Measurements from ENCODE around the gene NFIB. TPM values are rescaled to one million over a fixed set of nuclear protein-coding genes. Genes with fewer than 3 reads are reported as not detected.

NFIB gene
- total RNA-seq, 1 donor from 2014 or later: 66.3 TPM

- no peaks in the 10 kb centered on the region for H3K27me3 Mint-ChIP-seq (ENCODE audit: low read depth)
- DNase-seq (ENCODE audit: low spot score): no peak
- peaks cover 5% of the 10 kb centered on the region for H3K36me3 Mint-ChIP-seq (ENCODE audit: low read depth)
- H3K4me3 Mint-ChIP-seq (ENCODE audit: unreplicated experiment): no peak overlapping the region
- TF ChIP-seq, protein P1, sequence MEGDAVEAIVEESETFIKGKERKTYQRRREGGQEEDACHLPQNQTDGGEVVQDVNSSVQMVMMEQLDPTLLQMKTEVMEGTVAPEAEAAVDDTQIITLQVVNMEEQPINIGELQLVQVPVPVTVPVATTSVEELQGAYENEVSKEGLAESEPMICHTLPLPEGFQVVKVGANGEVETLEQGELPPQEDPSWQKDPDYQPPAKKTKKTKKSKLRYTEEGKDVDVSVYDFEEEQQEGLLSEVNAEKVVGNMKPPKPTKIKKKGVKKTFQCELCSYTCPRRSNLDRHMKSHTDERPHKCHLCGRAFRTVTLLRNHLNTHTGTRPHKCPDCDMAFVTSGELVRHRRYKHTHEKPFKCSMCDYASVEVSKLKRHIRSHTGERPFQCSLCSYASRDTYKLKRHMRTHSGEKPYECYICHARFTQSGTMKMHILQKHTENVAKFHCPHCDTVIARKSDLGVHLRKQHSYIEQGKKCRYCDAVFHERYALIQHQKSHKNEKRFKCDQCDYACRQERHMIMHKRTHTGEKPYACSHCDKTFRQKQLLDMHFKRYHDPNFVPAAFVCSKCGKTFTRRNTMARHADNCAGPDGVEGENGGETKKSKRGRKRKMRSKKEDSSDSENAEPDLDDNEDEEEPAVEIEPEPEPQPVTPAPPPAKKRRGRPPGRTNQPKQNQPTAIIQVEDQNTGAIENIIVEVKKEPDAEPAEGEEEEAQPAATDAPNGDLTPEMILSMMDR (IDR thresholded peaks at IDR 0.05): no peak
- peaks cover 10% of the 10 kb centered on the region for H3K4me1 Mint-ChIP-seq (ENCODE audit: low read depth)
- H3K27ac Mint-ChIP-seq (ENCODE audit: unreplicated experiment): no peak overlapping the region
- H3K9me3 Mint-ChIP-seq (ENCODE audit: low read depth): no peaks in the 10 kb centered on the region
Measured at GRCh38 chr9:14132775-14133174, 181.2 kb downstream of the NFIB start.

GRCh38 chr9:14131356-14132088, 182.4 kb downstream of the NFIB start:
- Mint-ChIP-seq H3K27ac (ENCODE audit: unreplicated experiment) (no peak overlapping the region), H3K9me3 (ENCODE audit: low read depth) (no peaks in the 10 kb centered on the region), H3K4me1 (ENCODE audit: low read depth) (peaks cover 10% of the 10 kb centered on the region), H3K4me3 (ENCODE audit: unreplicated experiment) (no peak overlapping the region), H3K27me3 (ENCODE audit: low read depth) (no peaks in the 10 kb centered on the region), H3K36me3 (ENCODE audit: low read depth) (peaks cover 8% of the 10 kb centered on the region)
- TF ChIP-seq, protein P1 (IDR thresholded peaks at IDR 0.05): no peak
- no peak for DNase-seq (ENCODE audit: low spot score)

- peaks cover 18% of the 10 kb centered on the region for H3K36me3 Mint-ChIP-seq (ENCODE audit: low read depth)
- no peaks in the 10 kb centered on the region for H3K9me3 Mint-ChIP-seq (ENCODE audit: low read depth)
- H3K27me3 Mint-ChIP-seq (ENCODE audit: low read depth): no peaks in the 10 kb centered on the region
- TF ChIP-seq, protein P1 (IDR thresholded peaks at IDR 0.05): no peak
- peaks cover 5% of the 10 kb centered on the region for H3K4me1 Mint-ChIP-seq (ENCODE audit: low read depth)
- H3K27ac Mint-ChIP-seq (ENCODE audit: unreplicated experiment): no peak overlapping the region
- no peak overlapping the region for H3K4me3 Mint-ChIP-seq (ENCODE audit: unreplicated experiment)
- no peak for DNase-seq (ENCODE audit: low spot score)
Measured at GRCh38 chr9:14127656-14128055, 186.3 kb downstream of the NFIB start.

GRCh38 chr9:14119694-14120514, 194.0 kb downstream of the NFIB start:
- TF ChIP-seq, protein P1 (IDR thresholded peaks at IDR 0.05): no peak
- no peak overlapping the region for H3K4me3 Mint-ChIP-seq (ENCODE audit: unreplicated experiment)
- no peaks in the 10 kb centered on the region for H3K9me3 Mint-ChIP-seq (ENCODE audit: low read depth)
- H3K36me3 Mint-ChIP-seq (ENCODE audit: low read depth): peaks cover 24% of the 10 kb centered on the region
- peaks cover 12% of the 10 kb centered on the region for H3K4me1 Mint-ChIP-seq (ENCODE audit: low read depth)
- H3K27me3 Mint-ChIP-seq (ENCODE audit: low read depth): no peaks in the 10 kb centered on the region
- H3K27ac Mint-ChIP-seq (ENCODE audit: unreplicated experiment): no peak overlapping the region
- no peak for DNase-seq (ENCODE audit: low spot score)

GRCh38 chr9:14112226-14112625, 201.7 kb downstream of the NFIB start:
- Mint-ChIP-seq H3K27ac (ENCODE audit: unreplicated experiment) (no peak overlapping the region), H3K4me1 (ENCODE audit: low read depth) (peaks cover 10% of the 10 kb centered on the region), H3K27me3 (ENCODE audit: low read depth) (no peaks in the 10 kb centered on the region), H3K9me3 (ENCODE audit: low read depth) (no peaks in the 10 kb centered on the region), H3K4me3 (ENCODE audit: unreplicated experiment) (no peak overlapping the region), H3K36me3 (ENCODE audit: low read depth) (peaks cover 35% of the 10 kb centered on the region)
- DNase-seq (ENCODE audit: low spot score): no peak
- TF ChIP-seq, protein P1 (IDR thresholded peaks at IDR 0.05): no peak
